ENCODE measurements around the gene CAST. TPM values are rescaled to one million over a fixed set of nuclear protein-coding genes. Genes with fewer than 3 reads are reported as not detected.
A peak's percentile ranks its signal among the peaks of the same experiment; 100 is the strongest.
"Not testable (repeated sequence)": the region's sequence is repeated elsewhere in the genome, so short reads cannot be mapped to it uniquely, and the experiment has no call there.

Gene CAST
- total and polyA plus RNA-seq, 9 donors, result 97.6 to 135 (median 116) TPM

DNA sequence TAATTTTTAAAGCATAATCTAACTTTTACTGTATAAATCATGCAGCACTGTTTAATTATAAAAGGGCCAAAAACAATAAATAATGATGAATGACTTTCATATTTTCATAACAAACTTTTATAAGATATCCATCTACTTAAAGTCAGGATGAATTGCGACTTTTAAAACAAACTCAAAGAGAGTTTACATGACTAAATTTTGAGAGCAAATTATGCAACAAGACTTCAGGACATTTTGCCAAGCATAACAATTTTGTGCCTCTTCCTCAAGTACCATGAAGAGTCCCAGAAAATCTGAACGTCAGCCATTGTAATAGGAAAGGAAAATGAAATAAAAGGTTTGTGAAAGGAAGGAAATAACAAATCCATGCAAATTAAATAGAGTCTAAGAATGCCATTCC, 121.2 kb downstream of the CAST start:
- no peak overlapping the region for H3K27ac ChIP-seq (ENCODE audit: low read length)
- peaks cover 27% of the 10 kb centered on the region for H3K36me3 ChIP-seq (ENCODE audit: control insufficient read depth, insufficient read depth, low read length)
- WGBS (ENCODE audit: insufficient coverage), result no CpG with 5 or more reads among the region's 2 CpGs
- no peak overlapping the region for H3K4me3 ChIP-seq (ENCODE audit: low read length)
- no peaks in the 10 kb centered on the region for H3K4me1 ChIP-seq (ENCODE audit: control insufficient read depth, insufficient read depth, low read length)
- H3K27me3 ChIP-seq (ENCODE audit: control insufficient read depth, insufficient read depth, low read length), result no peaks in the 10 kb centered on the region
- no peak for DNase-seq
- no peaks in the 10 kb centered on the region for H3K9me3 ChIP-seq (replicated peaks; ENCODE audit: control insufficient read depth, low read depth, low read length)

DNA sequence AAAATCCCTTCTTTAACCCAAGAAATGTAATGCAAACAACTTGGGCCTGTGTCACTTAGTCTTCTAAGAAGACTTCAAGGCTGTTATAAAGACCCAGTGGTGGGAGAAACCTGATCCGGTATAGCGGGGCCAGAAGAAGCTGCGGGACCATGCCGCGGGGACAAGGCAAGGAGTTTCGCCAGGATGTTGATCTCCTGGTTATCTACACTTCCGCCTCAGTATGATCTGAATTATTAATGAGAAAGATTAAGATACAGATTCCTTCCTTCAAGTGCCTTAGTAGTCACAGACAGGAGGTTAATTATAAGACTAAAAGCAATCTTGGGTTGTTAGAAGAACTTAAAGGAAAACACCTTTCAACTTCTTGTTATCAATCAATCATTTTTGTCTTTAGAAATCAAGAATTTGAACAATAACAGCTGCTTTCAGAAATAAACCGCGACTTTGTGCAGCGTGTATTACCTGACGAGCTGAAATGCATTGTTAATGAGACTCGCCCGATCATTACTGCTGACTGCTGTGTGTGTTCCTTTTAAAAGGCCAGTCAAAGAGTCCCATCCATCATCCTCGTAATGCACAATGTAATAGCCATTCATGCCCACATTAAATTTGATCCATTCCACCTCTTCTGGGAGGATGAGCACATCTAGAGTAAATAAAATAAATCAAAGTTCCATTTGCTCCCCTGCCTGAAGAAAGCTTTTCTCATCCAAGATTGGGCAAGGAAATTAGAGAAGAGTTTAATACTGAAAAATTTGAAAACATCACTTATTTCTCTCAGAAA, 123.3 kb downstream of the CAST start:
- H3K27ac ChIP-seq (ENCODE audit: low read length), result no peak overlapping the region
- DNase-seq, result no peak
- peaks cover 26% of the 10 kb centered on the region for H3K36me3 ChIP-seq (ENCODE audit: control insufficient read depth, insufficient read depth, low read length)
- no peaks in the 10 kb centered on the region for H3K9me3 ChIP-seq (replicated peaks; ENCODE audit: control insufficient read depth, low read depth, low read length)
- H3K4me1 ChIP-seq (ENCODE audit: control insufficient read depth, insufficient read depth, low read length), result peaks cover 4% of the 10 kb centered on the region
- no peaks in the 10 kb centered on the region for H3K27me3 ChIP-seq (ENCODE audit: control insufficient read depth, insufficient read depth, low read length)
- 84% methylated on average over 7 of the region's 14 CpGs for WGBS (ENCODE audit: insufficient coverage)
- no peak overlapping the region for H3K4me3 ChIP-seq (ENCODE audit: low read length)

DNA sequence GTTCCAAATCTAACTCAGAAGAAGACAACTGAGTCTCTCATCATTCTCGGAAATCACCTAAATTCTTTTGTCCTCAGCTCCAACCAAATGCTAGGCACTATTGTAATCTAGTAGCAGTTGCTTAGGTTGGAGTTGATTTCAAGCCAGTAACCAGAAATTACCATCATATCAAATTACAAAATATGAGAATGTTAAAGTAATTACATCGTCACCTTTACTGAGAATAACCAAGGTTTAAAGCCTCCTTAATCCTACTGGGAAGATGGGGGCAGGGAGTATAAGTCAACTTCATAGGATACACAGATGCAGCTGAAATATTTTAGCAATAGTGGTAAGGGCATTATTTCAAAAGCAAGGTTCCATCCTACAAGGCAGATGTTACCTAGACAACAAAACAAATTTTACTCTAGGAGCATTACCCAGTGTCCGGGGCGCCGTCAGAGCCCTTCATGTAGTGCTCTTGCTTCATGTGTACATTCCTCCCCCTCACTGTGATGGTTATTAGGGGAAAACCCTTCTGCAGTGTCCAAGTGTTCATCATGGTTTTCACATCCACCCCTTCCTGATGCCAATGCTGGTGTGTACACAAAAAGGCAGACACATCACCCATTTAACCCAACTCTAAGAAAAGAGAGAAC, 126.1 kb downstream of the CAST start:
- H3K27ac ChIP-seq (ENCODE audit: low read length), result no peak overlapping the region
- H3K9me3 ChIP-seq (replicated peaks; ENCODE audit: control insufficient read depth, low read depth, low read length), result no peaks in the 10 kb centered on the region
- H3K36me3 ChIP-seq (ENCODE audit: control insufficient read depth, insufficient read depth, low read length), result peaks cover 25% of the 10 kb centered on the region
- H3K27me3 ChIP-seq (ENCODE audit: control insufficient read depth, insufficient read depth, low read length), result no peaks in the 10 kb centered on the region
- DNase-seq, result peak; percentile 32
- no peak overlapping the region for H3K4me3 ChIP-seq (ENCODE audit: low read length)
- H3K4me1 ChIP-seq (ENCODE audit: control insufficient read depth, insufficient read depth, low read length), result peaks cover 4% of the 10 kb centered on the region
- WGBS (ENCODE audit: insufficient coverage), result no CpG with 5 or more reads among the region's 5 CpGs

DNA sequence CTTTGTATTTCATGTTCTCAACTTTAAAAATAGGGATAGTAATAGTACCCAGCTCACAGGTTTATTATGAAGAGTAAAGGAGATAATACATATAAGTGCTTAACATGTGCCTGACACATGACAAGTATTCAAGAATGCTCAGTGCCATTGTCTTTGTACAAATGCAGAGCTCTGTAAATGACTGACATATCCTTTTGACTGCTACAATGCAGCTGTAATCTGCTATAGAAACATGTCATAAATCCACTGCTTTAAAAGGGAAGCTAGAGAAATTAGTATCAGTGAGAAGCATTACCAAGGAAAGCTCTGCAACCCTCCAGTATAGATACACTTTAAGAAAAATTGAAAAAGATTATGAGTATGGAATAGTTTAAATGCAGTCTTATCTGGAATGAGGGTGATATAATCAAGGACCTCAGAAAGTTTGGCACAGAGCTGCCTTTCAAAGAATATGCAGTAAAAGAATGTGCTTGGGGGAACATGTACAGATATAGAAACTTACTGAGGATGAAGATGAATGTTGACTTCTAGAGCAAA, 127.7 kb downstream of the CAST start:
- H3K4me1 ChIP-seq (ENCODE audit: control insufficient read depth, insufficient read depth, low read length), result peaks cover 4% of the 10 kb centered on the region
- H3K27me3 ChIP-seq (ENCODE audit: control insufficient read depth, insufficient read depth, low read length), result no peaks in the 10 kb centered on the region
- no peak overlapping the region for H3K27ac ChIP-seq (ENCODE audit: low read length)
- peaks cover 34% of the 10 kb centered on the region for H3K36me3 ChIP-seq (ENCODE audit: control insufficient read depth, insufficient read depth, low read length)
- no peak overlapping the region for H3K4me3 ChIP-seq (ENCODE audit: low read length)
- DNase-seq, result no peak
- H3K9me3 ChIP-seq (replicated peaks; ENCODE audit: control insufficient read depth, low read depth, low read length), result no peaks in the 10 kb centered on the region

DNA sequence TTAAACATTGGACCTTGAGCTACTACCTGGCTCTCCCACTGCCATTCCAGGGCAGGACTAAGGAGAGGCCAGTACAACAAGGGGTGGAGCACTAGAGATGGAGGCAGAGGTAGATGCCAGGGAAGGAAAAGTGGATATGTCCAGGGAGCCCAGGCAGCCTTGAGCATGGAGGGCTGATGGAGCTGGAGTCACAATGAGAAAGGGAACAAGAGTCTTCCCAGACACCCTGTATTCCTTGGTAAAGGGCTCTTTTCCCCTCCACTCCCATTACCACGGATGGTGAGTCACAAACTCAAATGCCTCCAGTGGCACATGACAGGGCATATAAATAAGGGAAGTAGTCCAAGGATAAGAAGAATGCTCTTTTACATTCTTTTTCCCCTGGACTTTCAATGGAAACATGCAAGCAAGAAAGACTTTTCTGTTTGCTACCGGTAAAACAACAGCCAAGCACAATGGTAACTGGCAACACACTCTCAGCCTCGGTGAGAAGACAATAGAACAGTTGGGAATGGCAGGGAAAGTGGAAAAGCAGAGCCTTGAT, 128.9 kb downstream of the CAST start:
- peaks cover 2% of the 10 kb centered on the region for H3K9me3 ChIP-seq (replicated peaks; ENCODE audit: control insufficient read depth, low read depth, low read length)
- H3K27ac ChIP-seq (ENCODE audit: low read length), result no peak overlapping the region
- no CpG with 5 or more reads among the region's 3 CpGs for WGBS (ENCODE audit: insufficient coverage)
- H3K27me3 ChIP-seq (ENCODE audit: control insufficient read depth, insufficient read depth, low read length), result no peaks in the 10 kb centered on the region
- peaks cover 4% of the 10 kb centered on the region for H3K4me1 ChIP-seq (ENCODE audit: control insufficient read depth, insufficient read depth, low read length)
- H3K4me3 ChIP-seq (ENCODE audit: low read length), result no peak overlapping the region
- no peak for DNase-seq
- H3K36me3 ChIP-seq (ENCODE audit: control insufficient read depth, insufficient read depth, low read length), result peaks cover 34% of the 10 kb centered on the region

DNA sequence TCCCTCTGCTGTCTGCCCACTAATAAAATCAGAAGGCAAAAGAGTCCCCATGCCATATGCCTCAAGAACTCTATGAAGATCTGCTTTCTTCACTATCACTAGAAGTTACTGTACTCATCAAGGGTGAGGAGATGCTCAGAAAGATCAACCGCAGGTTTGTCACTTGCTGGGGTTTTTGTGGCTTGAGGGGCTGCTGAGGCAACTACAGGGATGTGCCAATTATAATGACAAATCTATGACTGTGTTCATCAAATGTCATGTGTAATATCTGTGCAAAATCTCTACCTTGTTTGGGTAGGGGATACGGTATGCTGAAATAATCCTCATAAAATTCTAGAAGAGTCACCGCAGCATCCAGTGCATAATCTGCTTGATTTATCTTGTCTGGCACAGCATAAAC, 132.6 kb downstream of the CAST start:
- peaks cover 44% of the 10 kb centered on the region for H3K36me3 ChIP-seq (ENCODE audit: control insufficient read depth, insufficient read depth, low read length)
- WGBS (ENCODE audit: insufficient coverage), result no CpG with 5 or more reads among the region's 3 CpGs

DNA sequence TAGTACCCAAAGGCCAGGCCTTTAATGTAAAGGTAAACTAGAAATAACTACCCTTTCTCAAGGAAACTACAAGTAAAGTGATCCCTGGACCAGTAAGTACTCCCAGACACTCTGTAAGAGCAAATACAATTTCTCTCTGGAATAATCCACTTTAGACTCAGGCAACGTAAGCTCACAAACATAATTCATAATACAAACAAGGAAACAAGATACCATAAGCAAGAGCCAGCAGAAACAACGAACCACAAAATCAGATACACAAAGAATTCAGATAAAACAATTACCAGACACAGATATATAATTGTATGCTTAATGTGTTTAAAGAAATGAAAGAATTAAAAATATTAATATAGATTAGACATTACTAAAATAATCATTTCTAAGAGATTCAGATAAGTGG, 133.4 kb downstream of the CAST start:
- no peak for DNase-seq
- WGBS (ENCODE audit: insufficient coverage), result no CpG with 5 or more reads among the region's 2 CpGs

More for the DNA sequence above, 132.6 kb downstream of the CAST start:
- Histone ChIP-seq H3K4me1 (ENCODE audit: control insufficient read depth, insufficient read depth, low read length) (no peaks in the 10 kb centered on the region), H3K27ac (ENCODE audit: low read length) (no peak overlapping the region), H3K27me3 (ENCODE audit: control insufficient read depth, insufficient read depth, low read length) (no peaks in the 10 kb centered on the region), H3K4me3 (ENCODE audit: low read length) (no peak overlapping the region), H3K9me3 (replicated peaks; ENCODE audit: control insufficient read depth, low read depth, low read length) (peaks cover 2% of the 10 kb centered on the region)
- DNase-seq, result no peak

DNA sequence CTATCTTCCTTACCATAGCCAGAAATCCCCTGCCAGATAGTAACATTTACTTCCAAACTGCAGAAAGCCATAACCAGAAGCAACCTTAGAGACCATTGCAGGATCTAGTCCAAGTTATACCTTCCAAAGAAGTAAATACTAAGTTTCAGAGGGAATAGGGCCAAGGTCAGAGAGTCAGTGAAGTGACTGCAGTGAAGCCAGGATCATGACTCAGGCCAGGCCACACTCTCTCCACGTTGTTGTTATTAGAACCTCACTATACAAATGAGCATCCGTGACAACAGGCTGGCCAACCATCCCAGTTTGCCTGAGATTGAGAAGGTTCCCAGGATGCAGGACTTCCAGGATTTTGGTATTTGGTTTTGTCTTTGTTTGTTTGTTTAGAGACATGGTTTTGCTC, 134.3 kb downstream of the CAST start:
- no peak overlapping the region for H3K4me3 ChIP-seq (ENCODE audit: low read length)
- no peaks in the 10 kb centered on the region for H3K4me1 ChIP-seq (ENCODE audit: control insufficient read depth, insufficient read depth, low read length)
- H3K36me3 ChIP-seq (ENCODE audit: control insufficient read depth, insufficient read depth, low read length), result peaks cover 38% of the 10 kb centered on the region
- H3K9me3 ChIP-seq (replicated peaks; ENCODE audit: control insufficient read depth, low read depth, low read length), result peaks cover 2% of the 10 kb centered on the region
- no CpG with 5 or more reads among the region's 2 CpGs for WGBS (ENCODE audit: insufficient coverage)
- no peak overlapping the region for H3K27ac ChIP-seq (ENCODE audit: low read length)
- no peak for DNase-seq
- H3K27me3 ChIP-seq (ENCODE audit: control insufficient read depth, insufficient read depth, low read length), result no peaks in the 10 kb centered on the region

More for the DNA sequence above, 133.4 kb downstream of the CAST start:
- peaks cover 44% of the 10 kb centered on the region for H3K36me3 ChIP-seq (ENCODE audit: control insufficient read depth, insufficient read depth, low read length)
- H3K4me1 ChIP-seq (ENCODE audit: control insufficient read depth, insufficient read depth, low read length), result no peaks in the 10 kb centered on the region
- no peaks in the 10 kb centered on the region for H3K27me3 ChIP-seq (ENCODE audit: control insufficient read depth, insufficient read depth, low read length)
- peaks cover 2% of the 10 kb centered on the region for H3K9me3 ChIP-seq (replicated peaks; ENCODE audit: control insufficient read depth, low read depth, low read length)
- no peak overlapping the region for H3K4me3 ChIP-seq (ENCODE audit: low read length)
- no peak overlapping the region for H3K27ac ChIP-seq (ENCODE audit: low read length)

DNA sequence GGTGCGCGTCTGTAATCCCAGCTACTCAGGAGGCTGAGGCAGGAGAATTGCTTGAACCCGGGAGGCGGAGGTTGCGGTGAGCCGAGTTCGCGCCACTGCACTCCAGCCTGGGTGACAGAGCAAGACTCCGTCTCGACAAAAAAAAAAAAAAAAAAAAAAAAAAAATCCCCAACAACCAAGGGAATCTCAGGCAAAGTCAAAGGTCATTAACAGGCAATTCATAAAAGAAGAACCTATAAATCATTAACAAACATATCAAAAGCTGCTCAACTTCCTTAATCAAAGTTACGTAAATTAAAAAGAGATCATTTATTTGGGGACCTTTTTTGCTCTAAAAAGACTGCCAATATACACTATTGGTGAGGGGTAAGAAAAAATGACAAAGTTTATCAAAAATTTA, 139.5 kb downstream of the CAST start:
- not testable (repeated sequence) for H3K4me1 ChIP-seq (ENCODE audit: control insufficient read depth, insufficient read depth, low read length); H3K9me3 ChIP-seq (replicated peaks; ENCODE audit: control insufficient read depth, low read depth, low read length); H3K27ac ChIP-seq (ENCODE audit: low read length); DNase-seq; H3K27me3 ChIP-seq (ENCODE audit: control insufficient read depth, insufficient read depth, low read length); H3K4me3 ChIP-seq (ENCODE audit: low read length)
- WGBS (ENCODE audit: insufficient coverage), result no CpG with 5 or more reads among the region's 11 CpGs
- peaks cover 13% of the 10 kb centered on the region for H3K36me3 ChIP-seq (ENCODE audit: control insufficient read depth, insufficient read depth, low read length)

DNA sequence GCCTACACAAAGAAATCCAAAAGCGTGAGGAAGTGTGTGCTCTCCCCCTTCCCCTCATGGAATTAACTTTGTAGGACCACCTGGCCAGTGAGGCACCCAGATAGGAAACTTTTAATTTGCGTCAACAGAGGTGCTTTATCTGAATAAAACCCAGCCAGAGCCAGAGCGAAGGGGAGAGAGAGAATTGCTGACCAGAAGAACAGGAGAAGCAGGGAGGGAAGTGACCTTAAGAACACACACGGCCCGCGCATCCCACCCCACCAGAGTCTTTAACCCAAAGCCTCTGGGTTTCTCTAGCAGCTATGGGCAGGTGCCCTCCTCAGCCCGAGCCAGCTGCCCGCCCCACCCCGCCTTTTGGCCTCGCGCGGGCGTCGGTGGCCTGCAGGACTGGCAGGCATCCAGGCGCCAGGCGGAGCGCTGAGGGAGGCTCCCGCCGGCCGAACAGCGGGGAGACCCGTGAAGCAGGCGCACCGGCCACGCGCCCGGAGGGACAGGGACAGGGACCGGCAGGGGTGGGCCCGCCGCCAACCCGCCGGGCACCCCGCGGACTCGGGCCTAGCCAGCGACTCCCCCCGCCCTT, 145.0 kb downstream of the CAST start:
- peak overlapping the region; percentile 100 for H3K27ac ChIP-seq (ENCODE audit: low read length)
- no peaks in the 10 kb centered on the region for H3K36me3 ChIP-seq (ENCODE audit: control insufficient read depth, insufficient read depth, low read length)
- under 1% methylated on average over 29 of the region's 37 CpGs for WGBS (ENCODE audit: insufficient coverage)
- peak; percentile 88 for DNase-seq
- H3K4me3 ChIP-seq (ENCODE audit: low read length), result peak overlapping the region; percentile 94
- peaks cover 7% of the 10 kb centered on the region for H3K4me1 ChIP-seq (ENCODE audit: control insufficient read depth, insufficient read depth, low read length)
- no peaks in the 10 kb centered on the region for H3K27me3 ChIP-seq (ENCODE audit: control insufficient read depth, insufficient read depth, low read length)
- H3K9me3 ChIP-seq (replicated peaks; ENCODE audit: control insufficient read depth, low read depth, low read length), result no peaks in the 10 kb centered on the region

All from muscle of leg (tissue), 11 donors.